ENCODE results near the gene SFSWAP. TPM values are rescaled to one million over a fixed set of nuclear protein-coding genes. Genes with fewer than 3 reads are reported as not detected.
"Not testable (repeated sequence)": the region's sequence is repeated elsewhere in the genome, so short reads cannot be mapped to it uniquely, and the experiment has no call there.

The SFSWAP gene
- total RNA-seq, 1 donor from 2014 or later = 81.2 TPM

DNA sequence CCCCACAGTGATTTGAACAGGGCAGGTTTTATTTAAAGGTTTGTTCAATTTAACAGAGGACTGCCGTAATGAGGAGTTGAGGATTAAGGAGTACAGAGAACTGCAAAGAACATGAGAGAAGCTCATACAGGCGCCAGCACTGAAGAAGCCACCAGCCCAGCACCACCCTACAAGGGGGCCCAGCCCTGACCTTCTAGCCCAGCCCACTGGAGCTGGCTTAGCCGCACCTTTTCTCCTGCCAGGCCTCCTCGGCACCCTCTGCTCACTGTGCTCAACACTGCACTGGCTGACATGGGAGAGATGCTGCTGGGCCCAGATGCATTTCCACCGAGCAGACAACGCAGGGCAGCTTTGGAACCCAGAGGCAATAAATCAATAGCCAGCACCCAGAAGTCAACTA lies 36.5 kb upstream of the SFSWAP start:
- no peaks in the 10 kb centered on the region for H3K4me1 Mint-ChIP-seq (ENCODE audit: low read depth, unreplicated experiment)
- peaks cover 1% of the 10 kb centered on the region for H3K9me3 Mint-ChIP-seq (ENCODE audit: unreplicated experiment)
- H3K36me3 Mint-ChIP-seq (ENCODE audit: unreplicated experiment) = peaks cover 9% of the 10 kb centered on the region
- H3K4me3 Mint-ChIP-seq (ENCODE audit: unreplicated experiment) = no peak overlapping the region
- no peak for DNase-seq
- H3K27ac Mint-ChIP-seq (ENCODE audit: unreplicated experiment) = no peak overlapping the region
- peaks cover 19% of the 10 kb centered on the region for H3K27me3 Mint-ChIP-seq (ENCODE audit: unreplicated experiment)
- TF ChIP-seq, protein P1, sequence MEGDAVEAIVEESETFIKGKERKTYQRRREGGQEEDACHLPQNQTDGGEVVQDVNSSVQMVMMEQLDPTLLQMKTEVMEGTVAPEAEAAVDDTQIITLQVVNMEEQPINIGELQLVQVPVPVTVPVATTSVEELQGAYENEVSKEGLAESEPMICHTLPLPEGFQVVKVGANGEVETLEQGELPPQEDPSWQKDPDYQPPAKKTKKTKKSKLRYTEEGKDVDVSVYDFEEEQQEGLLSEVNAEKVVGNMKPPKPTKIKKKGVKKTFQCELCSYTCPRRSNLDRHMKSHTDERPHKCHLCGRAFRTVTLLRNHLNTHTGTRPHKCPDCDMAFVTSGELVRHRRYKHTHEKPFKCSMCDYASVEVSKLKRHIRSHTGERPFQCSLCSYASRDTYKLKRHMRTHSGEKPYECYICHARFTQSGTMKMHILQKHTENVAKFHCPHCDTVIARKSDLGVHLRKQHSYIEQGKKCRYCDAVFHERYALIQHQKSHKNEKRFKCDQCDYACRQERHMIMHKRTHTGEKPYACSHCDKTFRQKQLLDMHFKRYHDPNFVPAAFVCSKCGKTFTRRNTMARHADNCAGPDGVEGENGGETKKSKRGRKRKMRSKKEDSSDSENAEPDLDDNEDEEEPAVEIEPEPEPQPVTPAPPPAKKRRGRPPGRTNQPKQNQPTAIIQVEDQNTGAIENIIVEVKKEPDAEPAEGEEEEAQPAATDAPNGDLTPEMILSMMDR (IDR thresholded peaks at IDR 0.05; ENCODE audit: partially characterized antibody, unreplicated experiment) = no peak

- peaks cover 9% of the 10 kb centered on the region for H3K36me3 Mint-ChIP-seq (ENCODE audit: unreplicated experiment)
- peaks cover 1% of the 10 kb centered on the region for H3K9me3 Mint-ChIP-seq (ENCODE audit: unreplicated experiment)
- DNase-seq = no peak
- H3K27me3 Mint-ChIP-seq (ENCODE audit: unreplicated experiment) = peaks cover 20% of the 10 kb centered on the region
- H3K27ac Mint-ChIP-seq (ENCODE audit: unreplicated experiment) = no peak overlapping the region
- TF ChIP-seq, protein P1 (IDR thresholded peaks at IDR 0.05; ENCODE audit: partially characterized antibody, unreplicated experiment) = no peak
- no peaks in the 10 kb centered on the region for H3K4me1 Mint-ChIP-seq (ENCODE audit: low read depth, unreplicated experiment)
- H3K4me3 Mint-ChIP-seq (ENCODE audit: unreplicated experiment) = no peak overlapping the region
Observed at GRCh38 chr12:131675126-131676080, 35.5 kb upstream of the SFSWAP start.

DNA sequence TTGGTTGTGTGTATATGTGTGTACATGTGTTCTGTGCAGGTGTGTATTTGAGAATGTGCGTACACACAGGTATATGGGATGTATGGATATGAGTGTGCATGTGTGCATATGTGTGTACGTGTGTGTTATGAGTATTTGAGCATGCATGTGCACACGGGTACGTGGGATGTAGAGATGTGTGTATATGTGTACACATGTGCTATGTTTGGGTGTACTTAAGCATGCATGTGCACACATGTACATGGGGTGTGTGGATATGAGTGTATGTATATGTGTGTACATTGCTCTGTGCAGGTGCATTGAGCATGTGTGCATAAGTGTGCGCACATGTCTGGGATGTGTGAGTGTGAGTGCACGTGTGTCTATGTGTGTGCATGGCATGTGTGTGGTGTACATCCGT lies 34.3 kb upstream of the SFSWAP start:
- Mint-ChIP-seq H3K27ac (ENCODE audit: unreplicated experiment) (no peak overlapping the region), H3K4me1 (ENCODE audit: low read depth, unreplicated experiment) (peaks cover 7% of the 10 kb centered on the region), H3K27me3 (ENCODE audit: unreplicated experiment) (peaks cover 16% of the 10 kb centered on the region), H3K36me3 (ENCODE audit: unreplicated experiment) (peaks cover 5% of the 10 kb centered on the region), H3K4me3 (ENCODE audit: unreplicated experiment) (no peak overlapping the region), H3K9me3 (ENCODE audit: unreplicated experiment) (peaks cover 1% of the 10 kb centered on the region)
- TF ChIP-seq, protein P1 (IDR thresholded peaks at IDR 0.05; ENCODE audit: partially characterized antibody, unreplicated experiment) = no peak
- no peak for DNase-seq

GRCh38 chr12:131677067-131677466 lies 33.8 kb upstream of the SFSWAP start:
- not testable (repeated sequence) for H3K4me3 Mint-ChIP-seq (ENCODE audit: unreplicated experiment); H3K4me1 Mint-ChIP-seq (ENCODE audit: low read depth, unreplicated experiment); H3K27ac Mint-ChIP-seq (ENCODE audit: unreplicated experiment); H3K9me3 Mint-ChIP-seq (ENCODE audit: unreplicated experiment); DNase-seq; H3K36me3 Mint-ChIP-seq (ENCODE audit: unreplicated experiment)
- H3K27me3 Mint-ChIP-seq (ENCODE audit: unreplicated experiment) = peaks cover 17% of the 10 kb centered on the region

DNA sequence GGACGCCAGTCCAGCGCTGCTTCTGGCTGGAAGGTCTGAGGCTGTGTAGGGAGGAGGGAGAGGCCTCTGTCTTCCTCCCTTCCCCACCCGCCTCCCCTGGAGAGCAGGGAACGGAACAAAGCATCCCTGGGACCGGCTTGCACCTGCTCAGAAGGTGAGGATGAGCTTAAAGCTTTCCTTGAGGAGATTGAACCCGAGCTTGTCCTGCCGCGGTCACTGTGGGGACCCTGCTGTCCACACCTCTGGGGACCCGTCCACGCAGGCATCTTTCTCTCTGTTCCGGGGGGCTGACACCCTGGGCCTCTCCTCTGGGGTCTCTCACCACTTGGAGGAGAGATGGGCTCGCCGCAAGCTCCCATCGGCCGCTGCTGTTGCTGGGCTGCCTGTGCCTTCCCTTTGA lies 33.2 kb upstream of the SFSWAP start:
- peaks cover 11% of the 10 kb centered on the region for H3K4me1 Mint-ChIP-seq (ENCODE audit: low read depth, unreplicated experiment)
- no peak overlapping the region for H3K27ac Mint-ChIP-seq (ENCODE audit: unreplicated experiment)
- no peak overlapping the region for H3K4me3 Mint-ChIP-seq (ENCODE audit: unreplicated experiment)
- H3K27me3 Mint-ChIP-seq (ENCODE audit: unreplicated experiment) = peaks cover 17% of the 10 kb centered on the region
- no peak for DNase-seq
- peaks cover 3% of the 10 kb centered on the region for H3K9me3 Mint-ChIP-seq (ENCODE audit: unreplicated experiment)
- TF ChIP-seq, protein P1 (IDR thresholded peaks at IDR 0.05; ENCODE audit: partially characterized antibody, unreplicated experiment) = no peak
- peaks cover 6% of the 10 kb centered on the region for H3K36me3 Mint-ChIP-seq (ENCODE audit: unreplicated experiment)

DNA sequence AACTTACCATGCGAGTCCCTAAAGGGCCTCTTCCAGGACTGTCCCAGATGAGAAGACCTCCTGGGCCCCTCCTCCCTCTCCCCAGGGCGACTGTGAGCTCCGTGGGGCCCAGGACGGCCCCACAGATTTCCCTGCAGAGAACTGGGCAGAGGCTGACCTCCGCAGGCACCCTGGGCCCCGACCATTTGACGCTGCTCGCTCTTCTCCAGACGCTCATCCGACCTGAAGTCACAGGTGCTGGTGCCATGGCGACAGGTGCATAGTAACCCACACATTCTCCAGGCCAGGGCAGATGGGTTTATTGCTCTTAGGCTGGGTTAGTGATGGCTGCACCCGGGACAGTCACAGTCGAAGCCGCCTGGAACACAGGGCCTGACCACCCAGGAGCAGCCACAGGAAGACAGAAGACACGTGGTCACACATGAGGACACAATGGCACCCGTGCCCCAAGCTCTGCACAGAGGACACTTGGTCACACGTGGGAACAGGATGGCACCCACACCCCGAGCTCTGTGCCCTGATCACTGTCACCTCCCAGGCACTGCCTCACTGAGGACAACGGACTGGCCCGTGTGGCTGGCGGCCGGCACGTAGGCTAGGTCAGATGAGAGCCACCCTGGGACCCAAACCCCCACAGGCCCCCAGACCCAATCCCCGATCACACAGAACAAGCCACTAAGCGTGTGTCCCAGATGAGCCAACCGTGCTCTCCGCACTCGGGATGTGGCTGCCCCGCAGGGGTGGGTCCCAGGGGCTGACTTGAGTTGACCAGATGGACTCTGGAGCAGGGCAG lies 32.3 kb upstream of the SFSWAP start:
- H3K27ac Mint-ChIP-seq (ENCODE audit: unreplicated experiment); DNase-seq; H3K4me3 Mint-ChIP-seq (ENCODE audit: unreplicated experiment); H3K9me3 Mint-ChIP-seq (ENCODE audit: unreplicated experiment): not testable (repeated sequence)
- Mint-ChIP-seq H3K4me1 (ENCODE audit: low read depth, unreplicated experiment) (peaks cover 16% of the 10 kb centered on the region), H3K36me3 (ENCODE audit: unreplicated experiment) (peaks cover 11% of the 10 kb centered on the region), H3K27me3 (ENCODE audit: unreplicated experiment) (peaks cover 20% of the 10 kb centered on the region)

DNA sequence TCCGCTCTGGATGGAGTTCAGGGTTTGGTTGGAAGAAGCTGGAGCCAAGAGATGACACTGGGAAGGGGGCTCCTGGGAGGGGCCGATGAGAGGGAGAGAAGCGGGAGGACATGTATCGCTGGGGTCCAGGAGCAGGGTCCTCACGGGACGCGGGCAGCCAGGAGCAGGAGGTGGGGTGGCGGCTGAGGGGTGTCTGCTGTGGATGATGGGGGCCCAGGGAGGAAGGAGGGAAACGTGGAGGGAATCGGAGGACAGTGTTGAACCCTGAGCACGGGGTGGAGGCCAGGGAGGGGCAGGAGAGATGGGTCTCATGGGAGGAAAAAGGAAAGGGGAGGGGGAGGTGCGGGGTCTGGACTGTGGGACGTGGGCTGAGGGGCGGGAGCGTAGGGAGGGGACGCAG lies 31.7 kb upstream of the SFSWAP start:
- H3K36me3 Mint-ChIP-seq (ENCODE audit: unreplicated experiment); H3K4me3 Mint-ChIP-seq (ENCODE audit: unreplicated experiment); DNase-seq; H3K27ac Mint-ChIP-seq (ENCODE audit: unreplicated experiment); H3K9me3 Mint-ChIP-seq (ENCODE audit: unreplicated experiment): not testable (repeated sequence)
- H3K4me1 Mint-ChIP-seq (ENCODE audit: low read depth, unreplicated experiment) = peaks cover 16% of the 10 kb centered on the region
- H3K27me3 Mint-ChIP-seq (ENCODE audit: unreplicated experiment) = peaks cover 20% of the 10 kb centered on the region

GRCh38 chr12:131679816-131680215 lies 31.1 kb upstream of the SFSWAP start:
- H3K4me1 Mint-ChIP-seq (ENCODE audit: low read depth, unreplicated experiment) = peaks cover 16% of the 10 kb centered on the region
- not testable (repeated sequence) for H3K4me3 Mint-ChIP-seq (ENCODE audit: unreplicated experiment); H3K9me3 Mint-ChIP-seq (ENCODE audit: unreplicated experiment); H3K36me3 Mint-ChIP-seq (ENCODE audit: unreplicated experiment); H3K27ac Mint-ChIP-seq (ENCODE audit: unreplicated experiment); DNase-seq
- peaks cover 20% of the 10 kb centered on the region for H3K27me3 Mint-ChIP-seq (ENCODE audit: unreplicated experiment)

Data from glutamatergic neuron (in vitro differentiated cells).